Measurements from ENCODE around the gene CASP4.

GRCh38 chr11:104908186-104908531 lies 60.2 kb downstream of the CASP4 start:
- TF ChIP-seq POLR2A (IDR thresholded peaks at IDR 0.05) (no peak), CTCF (IDR thresholded peaks at IDR 0.05) (no peak), POLR2AphosphoS5 (IDR thresholded peaks at IDR 0.05) (no peak)

Measured in stomach (tissue), 4 donors.